Activated naive CD4-positive, alpha-beta T cell treated with anti-CD3 and anti-CD28 coated beads, Interleukin-2, amount 50 U/mL, for 72 hours (primary cell): ENCODE results near the gene GIGYF2. TPM values are rescaled to one million over a fixed set of nuclear protein-coding genes. Genes with fewer than 3 reads are reported as not detected.

Source experiments
- ATAC-seq, 2 donors: fragments of 150-1000 bp; cut with Tn5 transposase; 2 replicates each; pipeline ENCODE4 v1.10.0; 2021; ENCODE audit warnings: mild to moderate bottlenecking in 2 of 2, moderate library complexity in 2 of 2
- DNase-seq, 2 donors: peaks; one replicate each; pipeline ENCODE4 v3.0.0; 2021 to 2022; ENCODE audit warnings: low spot score in 2 of 2
- H3K27ac Mint-ChIP-seq, 2 donors: one replicate each; pipeline ENCODE4 v1.8.0; 2022; ENCODE audit warnings: mild to moderate bottlenecking in 2 of 2, mixed read lengths in 2 of 2
- H3K36me3 Mint-ChIP-seq, 2 donors: one replicate each; pipeline ENCODE4 v1.8.0; 2022; ENCODE audit warnings: mixed read lengths in 2 of 2
- H3K9me3 Mint-ChIP-seq, 2 donors: one replicate each; pipeline ENCODE4 v1.8.0; 2022; ENCODE audit warnings: mixed read lengths in 2 of 2
- total RNA-seq, 2 donors: library from RNA; stranded (reverse); gene quantifications; one replicate each; pipeline ENCODE4 v1.2.3, GENCODE V29; 2022

GIGYF2 gene
- total RNA-seq, 2 donors from 2014 or later: 63.4 to 64.7 TPM

DNA sequence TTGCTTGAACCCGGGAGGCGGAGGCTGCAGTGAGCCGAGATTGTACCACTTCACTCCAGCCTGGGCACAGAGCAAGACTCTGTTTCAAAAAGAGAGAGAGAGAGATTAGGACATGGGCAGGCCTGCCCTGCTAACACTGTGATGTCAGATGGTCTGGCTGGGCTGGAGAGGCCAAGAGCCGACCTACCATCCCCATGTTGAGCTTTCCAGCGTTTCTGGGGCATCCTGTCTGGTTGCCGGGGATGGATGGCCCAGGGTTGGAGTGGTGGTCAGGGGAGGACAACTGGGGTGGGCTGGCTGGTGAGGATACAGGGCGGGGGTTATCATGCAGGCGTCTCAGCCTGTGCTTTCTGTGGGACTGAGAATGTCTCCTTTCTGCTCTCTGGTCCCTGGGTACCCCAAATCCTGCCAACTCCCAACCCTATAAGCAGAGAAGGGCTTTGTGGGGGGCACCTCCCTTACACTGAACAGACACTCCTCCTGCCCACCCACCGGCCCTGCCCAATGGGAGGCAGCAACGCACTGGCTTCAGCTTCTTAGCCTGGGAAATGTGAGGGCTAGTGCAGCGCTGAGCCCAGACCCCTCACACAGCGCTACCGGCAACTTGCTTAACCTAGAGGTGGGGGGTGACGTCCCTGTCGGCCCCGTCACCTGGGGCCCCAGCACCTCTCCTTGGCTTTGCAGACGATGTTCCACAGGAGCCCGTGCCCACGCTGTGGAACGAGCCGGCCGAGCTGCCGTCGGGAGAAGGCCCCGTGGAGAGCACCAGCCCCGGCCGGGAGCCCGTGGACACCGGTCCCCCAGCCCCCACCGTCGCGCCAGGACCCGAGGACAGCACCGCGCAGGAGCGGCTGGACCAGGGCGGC lies 178.4 kb downstream of the GIGYF2 start:
- DNase-seq (no peak), ATAC-seq (peak in 1 of 2 donors; percentile 1)
- Mint-ChIP-seq H3K36me3 (no peaks in the 10 kb centered on the region), H3K27ac (peak overlapping the region in 1 of 2 donors; percentile 65), H3K9me3 (no peaks in the 10 kb centered on the region)

DNA sequence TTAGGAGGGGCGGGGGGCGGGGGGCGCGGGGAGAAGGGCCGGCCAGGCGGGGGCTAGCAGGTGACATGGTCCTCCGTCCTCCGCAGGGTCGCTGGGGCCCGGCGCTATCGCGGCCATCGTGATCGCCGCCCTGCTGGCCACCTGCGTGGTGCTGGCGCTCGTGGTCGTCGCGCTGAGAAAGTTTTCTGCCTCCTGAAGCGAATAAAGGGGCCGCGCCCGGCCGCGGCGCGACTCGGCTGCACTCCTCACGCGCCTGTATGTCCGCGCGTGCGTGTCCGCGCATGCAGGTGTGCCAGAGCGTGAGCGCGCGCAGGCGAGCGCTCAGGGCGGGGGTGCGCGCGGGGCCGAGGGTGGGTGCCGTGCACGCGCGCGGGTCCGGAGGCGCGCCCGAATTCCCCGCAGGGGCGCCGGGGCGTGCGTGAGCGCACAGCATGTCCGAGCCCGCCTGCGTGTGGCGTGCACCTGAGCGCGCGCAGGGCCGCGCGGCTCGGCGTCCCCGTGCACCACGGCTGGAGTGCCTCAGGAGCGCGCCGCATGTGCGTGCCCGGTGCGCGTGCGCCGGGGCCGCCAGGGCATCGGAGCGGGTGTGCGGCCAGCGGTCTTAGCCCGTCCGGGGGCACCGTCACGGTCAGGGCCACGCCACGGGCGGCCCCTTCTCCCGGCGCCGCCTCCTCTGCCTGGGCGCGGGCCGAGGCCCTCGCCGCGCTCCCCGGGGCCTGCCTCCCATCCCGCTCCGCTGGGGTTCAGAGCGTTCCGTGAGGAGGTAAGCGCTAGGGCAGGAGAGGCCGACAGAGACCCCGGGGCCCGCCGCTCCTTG lies 179.2 kb downstream of the GIGYF2 start:
- DNase-seq: peak in 1 of 2 donors; percentile 51
- no peaks in the 10 kb centered on the region for H3K9me3 Mint-ChIP-seq
- ATAC-seq: peak; percentile 59 to 60
- H3K36me3 Mint-ChIP-seq: no peaks in the 10 kb centered on the region
- no peak overlapping the region for H3K27ac Mint-ChIP-seq

DNA sequence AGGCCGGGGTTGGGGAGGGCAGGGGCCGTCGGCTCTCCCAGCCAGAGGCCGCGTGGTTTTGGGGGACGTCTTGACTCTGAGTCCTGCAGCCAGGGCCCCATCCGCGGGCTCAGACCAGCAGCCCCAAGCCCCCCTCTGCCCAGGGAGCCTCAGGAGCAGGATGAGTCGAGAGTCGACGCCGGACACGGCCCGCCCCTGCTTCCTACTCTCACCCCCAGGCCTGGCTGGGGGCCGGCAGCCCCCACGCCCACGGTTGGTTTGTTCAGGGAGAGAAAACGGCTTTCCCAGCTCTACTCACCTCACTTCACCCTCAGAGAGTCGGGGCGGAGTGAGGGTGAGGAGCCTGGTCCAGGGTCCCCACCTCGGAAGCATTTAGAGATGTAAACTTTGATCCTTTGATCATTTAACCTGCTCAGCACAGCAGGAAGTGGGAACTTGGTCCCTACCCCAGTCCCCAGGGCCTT lies 179.9 kb downstream of the GIGYF2 start:
- H3K9me3 Mint-ChIP-seq: no peaks in the 10 kb centered on the region
- H3K27ac Mint-ChIP-seq: no peak overlapping the region
- no peak for ATAC-seq
- DNase-seq: no peak
- no peaks in the 10 kb centered on the region for H3K36me3 Mint-ChIP-seq

DNA sequence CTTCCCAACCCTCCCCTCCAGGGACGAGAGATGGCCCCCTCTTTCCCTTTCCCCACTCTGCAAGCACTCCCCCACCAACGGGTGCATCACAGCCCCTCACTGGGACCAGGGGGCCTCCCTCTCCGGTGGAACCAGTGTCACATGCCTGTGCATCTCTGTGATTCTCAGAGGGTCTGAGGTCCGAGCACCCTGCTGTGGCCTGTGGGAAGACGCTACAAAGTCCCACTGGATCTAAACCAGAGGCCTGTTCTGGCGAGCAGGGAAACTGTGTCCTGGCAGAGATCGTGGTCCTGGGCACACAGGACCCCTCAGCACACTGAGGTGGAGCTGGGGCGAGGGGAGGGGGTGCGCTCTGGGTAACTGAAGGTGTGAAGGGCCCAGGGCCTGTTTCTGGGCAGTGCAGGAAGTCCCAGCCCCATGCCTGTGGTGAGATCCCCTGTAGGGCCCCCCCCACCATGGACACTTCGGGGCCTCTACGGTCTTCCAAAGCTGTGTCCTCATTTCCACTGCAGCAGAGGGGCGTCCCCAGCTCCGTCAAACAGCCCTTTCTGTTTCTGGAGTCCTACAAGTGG lies 180.9 kb downstream of the GIGYF2 start:
- DNase-seq (no peak), ATAC-seq (no peak)
- Mint-ChIP-seq H3K9me3 (no peaks in the 10 kb centered on the region), H3K27ac (no peak overlapping the region), H3K36me3 (no peaks in the 10 kb centered on the region)

DNA sequence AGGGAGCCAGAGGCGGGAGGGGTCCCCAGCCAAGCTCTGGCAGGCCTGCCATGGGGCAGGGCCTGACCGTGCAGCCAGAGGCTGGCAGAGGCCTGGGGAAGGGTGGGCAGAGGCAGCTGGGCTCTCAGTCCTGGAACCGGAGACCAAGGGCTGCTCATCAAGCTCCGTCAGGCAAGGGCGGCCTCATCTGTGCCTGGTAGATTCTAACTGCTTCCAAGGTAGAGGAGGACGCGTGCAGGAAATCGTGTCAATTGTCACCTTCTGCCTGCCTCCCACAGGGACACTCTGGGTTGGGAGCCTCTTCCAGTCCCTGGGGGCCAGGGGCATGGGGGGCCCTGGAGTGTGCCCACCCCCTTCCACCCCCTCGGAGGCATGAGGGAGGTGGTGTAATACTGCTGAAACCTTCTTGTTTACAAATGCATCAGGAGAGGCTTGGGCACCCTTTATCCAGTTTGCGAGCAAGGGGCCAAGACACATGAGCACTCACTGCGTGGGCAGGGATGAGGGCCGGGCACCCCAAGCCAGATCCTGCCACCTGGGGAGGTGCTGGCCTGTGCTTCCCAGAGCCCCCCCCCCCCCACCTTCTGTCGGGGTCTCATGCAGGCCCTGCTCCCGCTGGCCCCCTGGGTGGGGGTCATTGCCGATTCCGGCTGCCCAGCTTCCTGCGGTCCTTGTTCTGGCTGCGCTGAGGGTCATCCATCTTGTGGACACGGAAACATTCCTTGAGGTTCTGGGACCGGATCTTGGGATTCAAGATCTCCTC lies 181.9 kb downstream of the GIGYF2 start:
- no peak overlapping the region for H3K27ac Mint-ChIP-seq

DNA sequence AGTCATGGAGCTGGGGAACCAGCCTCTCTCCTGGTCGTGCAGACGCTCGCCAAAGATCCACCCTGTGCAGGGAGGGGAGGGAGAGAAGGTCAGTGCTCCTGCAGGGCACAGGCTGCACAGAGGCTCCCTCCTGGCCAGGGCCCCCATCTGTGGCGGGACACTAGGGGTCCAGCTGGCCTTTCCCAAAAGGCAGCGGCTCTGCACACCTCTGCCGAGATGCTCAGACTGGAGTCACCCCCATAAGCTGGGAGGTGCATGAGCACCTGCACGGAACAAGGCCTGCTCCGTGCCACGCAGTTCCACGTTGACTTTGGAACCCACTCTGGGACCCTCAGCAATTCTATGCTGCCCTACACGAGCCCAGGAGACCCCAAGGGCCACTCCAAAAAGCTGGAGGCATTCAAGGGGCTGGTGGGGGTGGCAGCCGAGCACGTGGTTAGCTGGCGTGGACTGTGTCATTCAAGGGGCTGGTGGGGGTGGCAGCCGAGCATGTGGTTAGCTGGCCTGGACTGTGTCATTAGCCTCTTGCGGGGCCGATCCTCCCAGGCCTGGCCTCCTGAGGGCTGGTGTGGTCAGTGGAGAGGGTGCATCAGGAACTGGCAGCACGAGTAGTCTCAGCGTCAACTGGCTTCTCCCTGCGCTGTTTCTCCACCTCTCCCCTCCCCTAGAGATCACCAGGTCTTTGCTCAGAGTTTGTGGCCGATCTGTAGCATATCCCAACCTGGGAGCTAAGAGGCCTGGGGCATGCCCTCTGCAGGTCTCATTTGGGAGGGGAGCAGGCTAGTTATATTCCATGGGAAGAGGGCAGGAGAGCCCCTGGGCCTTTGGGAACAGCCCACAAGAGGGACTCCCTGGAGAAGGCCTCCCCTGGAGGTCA lies 182.7 kb downstream of the GIGYF2 start:
- no peaks in the 10 kb centered on the region for H3K9me3 Mint-ChIP-seq
- DNase-seq (no peak), ATAC-seq (no peak)
- H3K27ac Mint-ChIP-seq: peak overlapping the region in 1 of 2 donors; percentile 1
- no peaks in the 10 kb centered on the region for H3K36me3 Mint-ChIP-seq

More for the DNA sequence above, 181.9 kb downstream of the GIGYF2 start:
- H3K36me3 Mint-ChIP-seq: no peaks in the 10 kb centered on the region
- ATAC-seq (no peak), DNase-seq (no peak)
- no peaks in the 10 kb centered on the region for H3K9me3 Mint-ChIP-seq

DNA sequence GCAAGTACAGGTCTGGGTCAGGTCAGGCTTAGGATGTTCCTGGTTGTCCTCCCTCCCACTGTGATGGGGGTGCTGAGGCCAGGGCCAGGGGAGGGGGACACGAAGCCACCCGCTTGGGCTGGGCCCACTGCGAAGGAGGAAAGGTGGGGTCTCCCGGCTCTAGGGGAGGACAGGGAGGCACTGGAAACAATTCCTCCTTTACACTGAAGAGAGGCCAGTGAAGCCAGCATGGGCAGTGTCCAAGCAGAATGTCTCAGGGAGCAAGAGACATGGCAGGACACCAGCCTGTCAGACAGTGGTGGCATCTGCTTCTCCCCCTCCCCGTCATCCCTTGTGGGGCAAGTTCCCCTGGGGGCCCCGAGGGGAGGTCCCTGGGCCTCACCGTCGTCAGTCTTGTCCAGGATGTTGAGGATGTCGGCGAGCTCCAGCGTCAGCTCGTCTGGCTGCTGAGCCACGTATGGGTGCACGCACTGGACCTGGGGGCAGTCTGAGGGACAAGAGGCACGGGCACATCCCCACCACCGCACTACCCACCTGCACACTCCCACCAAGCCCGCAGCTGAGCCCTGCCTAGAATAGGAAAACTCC lies 183.7 kb downstream of the GIGYF2 start:
- Mint-ChIP-seq H3K36me3 (no peaks in the 10 kb centered on the region), H3K9me3 (no peaks in the 10 kb centered on the region), H3K27ac (no peak overlapping the region)
- no peak for ATAC-seq
- no peak for DNase-seq

DNA sequence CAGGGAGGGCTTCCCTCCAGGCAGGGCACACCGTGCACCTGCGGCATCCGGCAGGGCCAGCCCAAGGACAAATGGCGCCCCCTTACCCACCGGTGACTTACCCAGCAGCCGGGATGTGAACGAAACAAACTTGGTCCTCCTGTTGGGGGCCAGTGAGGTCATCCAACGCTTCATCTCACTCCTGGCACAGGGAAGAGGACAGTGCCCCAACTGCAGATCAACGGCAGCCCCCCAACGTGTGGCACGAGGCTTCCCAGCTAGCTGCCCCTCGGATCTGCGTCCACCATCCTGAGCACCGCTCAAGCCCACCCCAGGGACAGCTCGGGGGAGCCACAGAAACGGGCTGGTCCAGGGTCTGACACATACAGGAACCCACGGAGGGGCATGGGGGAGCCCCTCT lies 185.0 kb downstream of the GIGYF2 start:
- no peak for DNase-seq
- no peaks in the 10 kb centered on the region for H3K9me3 Mint-ChIP-seq
- no peaks in the 10 kb centered on the region for H3K36me3 Mint-ChIP-seq
- H3K27ac Mint-ChIP-seq: no peak overlapping the region
- no peak for ATAC-seq

DNA sequence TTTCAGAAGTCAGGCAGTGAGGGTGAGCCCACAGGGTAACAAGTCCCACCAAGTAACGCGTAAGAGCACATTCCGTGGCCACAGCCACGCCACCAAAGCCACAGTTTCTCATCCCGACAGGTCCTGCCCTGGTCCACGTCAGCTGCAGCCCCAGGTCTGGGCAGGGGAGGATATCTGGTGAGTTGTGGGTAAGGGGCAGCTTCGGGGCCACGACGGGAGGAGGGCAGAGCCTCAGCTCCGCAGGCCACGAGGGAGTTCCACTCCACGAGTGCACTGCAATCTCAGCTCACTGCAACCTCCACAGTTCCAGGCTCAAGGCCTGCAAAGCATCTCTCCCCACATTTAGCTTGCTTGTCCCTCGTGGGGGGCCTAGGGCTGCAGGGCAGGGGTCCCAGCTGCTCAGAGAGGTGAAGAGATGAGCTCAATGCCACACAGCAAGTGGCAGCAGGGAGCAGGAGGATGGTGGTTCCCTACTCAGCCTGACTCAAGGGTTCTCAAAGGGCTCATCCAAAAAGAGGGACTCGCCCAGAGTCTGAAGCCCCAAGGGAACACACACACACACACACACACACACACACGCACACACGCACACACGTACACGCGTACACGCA lies 185.5 kb downstream of the GIGYF2 start:
- Mint-ChIP-seq H3K27ac (no peak overlapping the region), H3K9me3 (no peaks in the 10 kb centered on the region), H3K36me3 (no peaks in the 10 kb centered on the region)
- ATAC-seq: no peak
- DNase-seq: no peak

DNA sequence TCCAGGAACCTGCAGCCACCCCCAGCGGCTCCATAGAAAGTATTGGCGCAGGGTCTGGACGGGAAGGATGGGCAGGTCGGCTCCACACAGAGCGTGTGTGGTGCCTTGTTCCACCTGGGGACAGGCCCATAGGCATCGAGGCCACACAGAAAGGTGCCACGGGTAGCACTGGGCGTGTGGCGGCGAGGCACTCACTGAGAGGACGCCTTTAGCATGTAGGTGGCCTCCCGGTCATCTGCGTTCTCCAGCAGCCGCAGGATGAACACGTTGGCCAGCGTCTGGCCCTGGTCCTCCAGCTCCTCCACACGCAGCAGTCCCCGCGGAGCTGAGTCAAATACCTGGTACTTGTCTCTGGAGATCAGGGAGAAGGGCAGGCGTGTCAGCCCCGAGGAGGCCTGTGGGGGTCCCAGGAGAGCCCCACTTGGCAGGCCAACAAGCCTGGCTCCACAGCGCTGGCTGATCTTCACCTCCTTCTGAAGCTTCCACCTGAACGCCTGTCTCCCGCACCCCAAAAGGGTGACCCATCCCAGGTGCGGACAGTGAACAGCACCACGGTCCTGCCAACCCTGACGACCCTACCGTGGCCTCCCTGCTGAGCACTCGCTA lies 186.1 kb downstream of the GIGYF2 start:
- no peaks in the 10 kb centered on the region for H3K36me3 Mint-ChIP-seq
- no peak for DNase-seq
- ATAC-seq: no peak
- H3K9me3 Mint-ChIP-seq: peaks cover 0 to 3% of the 10 kb centered on the region in 2 donors
- H3K27ac Mint-ChIP-seq: no peak overlapping the region

DNA sequence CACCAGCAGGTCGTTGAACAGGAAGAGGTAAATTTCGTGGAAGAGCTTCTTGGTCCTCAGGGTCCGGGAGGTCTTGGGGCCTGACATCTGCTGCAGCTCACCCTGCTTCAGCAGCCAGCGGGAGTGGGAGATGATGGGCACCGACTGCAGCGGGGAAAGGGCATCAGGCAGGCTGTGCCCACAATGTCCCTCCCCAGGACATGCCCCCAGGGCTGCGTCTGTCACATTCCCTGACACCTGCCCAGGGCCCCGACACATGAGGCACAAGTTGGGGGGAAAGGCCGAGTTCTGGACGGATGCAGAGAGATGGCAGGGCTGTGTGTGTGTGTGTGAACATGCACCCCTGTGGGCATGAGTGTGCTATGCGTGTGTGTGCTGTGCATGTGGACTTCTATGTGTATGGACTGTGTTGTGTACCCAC lies 186.9 kb downstream of the GIGYF2 start:
- DNase-seq (no peak), ATAC-seq (no peak)
- Mint-ChIP-seq H3K36me3 (no peaks in the 10 kb centered on the region), H3K9me3 (peaks cover 0 to 3% of the 10 kb centered on the region in 2 donors), H3K27ac (no peak overlapping the region)

DNA sequence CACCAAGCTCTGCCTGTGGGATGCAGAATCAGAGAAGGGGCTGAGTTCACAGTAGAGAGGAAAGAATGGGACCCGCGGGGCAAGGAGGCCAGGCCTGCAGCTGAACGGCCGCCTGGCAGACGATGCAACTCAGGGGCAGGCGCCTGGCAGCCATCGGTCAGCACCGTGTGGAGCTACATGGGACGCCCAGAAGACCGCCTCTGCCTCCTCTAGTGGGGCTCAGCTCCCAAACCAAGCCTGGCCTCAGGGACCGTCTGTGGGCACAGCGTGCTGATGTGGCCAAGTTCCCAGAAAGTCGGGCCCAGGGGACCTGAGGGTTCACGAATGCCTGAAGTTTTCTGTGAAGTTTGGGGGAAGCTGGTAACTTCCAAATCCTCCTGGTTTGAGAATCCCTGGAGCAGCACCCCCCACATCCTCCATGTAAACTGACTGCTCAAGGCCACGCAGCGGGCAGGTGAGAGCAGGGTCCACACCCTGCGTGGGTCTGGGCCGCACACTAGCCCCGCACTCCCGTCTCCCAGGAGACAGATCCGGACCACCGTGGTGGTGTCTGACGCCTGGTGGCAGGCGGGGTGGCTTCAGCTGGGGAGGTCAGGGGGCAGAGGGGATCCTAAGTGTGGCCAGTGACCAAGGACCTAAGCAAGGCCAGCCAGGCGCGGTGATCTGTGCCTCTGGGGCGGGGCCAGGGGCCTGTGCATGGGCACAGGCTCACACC lies 187.6 kb downstream of the GIGYF2 start:
- Mint-ChIP-seq H3K36me3 (no peaks in the 10 kb centered on the region), H3K9me3 (peaks cover 0 to 3% of the 10 kb centered on the region in 2 donors), H3K27ac (no peak overlapping the region)
- ATAC-seq (no peak), DNase-seq (no peak)

DNA sequence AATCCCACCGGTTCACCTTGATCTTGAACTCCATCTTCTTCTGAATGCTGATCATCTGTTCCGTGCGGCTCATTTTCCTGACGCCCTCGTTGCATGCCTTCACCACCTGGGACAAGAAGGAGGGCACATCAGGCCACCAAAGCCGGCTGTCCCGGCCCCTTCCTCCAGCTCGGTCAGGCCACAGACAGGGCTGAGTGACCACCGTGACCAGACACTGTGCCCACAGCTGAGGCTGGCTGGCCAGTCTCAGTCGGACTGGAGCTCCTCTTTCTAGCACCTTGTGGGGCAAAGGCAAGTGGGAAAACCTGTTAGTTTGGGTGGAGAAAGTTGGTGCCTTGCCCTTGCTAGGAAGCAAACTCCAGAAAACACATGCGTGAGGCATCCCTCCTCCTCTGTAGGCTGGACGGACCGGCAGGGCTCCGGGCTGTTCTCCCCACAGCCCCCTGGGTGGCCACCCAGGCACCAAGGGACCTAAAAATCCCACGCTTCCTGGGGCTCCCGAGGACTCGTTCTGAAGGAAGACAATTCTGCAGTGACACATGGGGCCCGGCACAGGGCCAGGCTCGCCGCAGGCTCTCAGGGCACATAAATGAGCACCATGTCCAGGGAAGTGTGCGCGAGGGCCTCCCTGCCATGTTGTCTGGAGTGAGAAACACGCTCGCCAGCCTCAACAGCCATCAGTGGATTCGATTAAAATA lies 188.3 kb downstream of the GIGYF2 start:
- no peak for ATAC-seq
- H3K36me3 Mint-ChIP-seq: no peaks in the 10 kb centered on the region
- DNase-seq: no peak
- H3K9me3 Mint-ChIP-seq: peaks cover 0 to 3% of the 10 kb centered on the region in 2 donors
- H3K27ac Mint-ChIP-seq: no peak overlapping the region

DNA sequence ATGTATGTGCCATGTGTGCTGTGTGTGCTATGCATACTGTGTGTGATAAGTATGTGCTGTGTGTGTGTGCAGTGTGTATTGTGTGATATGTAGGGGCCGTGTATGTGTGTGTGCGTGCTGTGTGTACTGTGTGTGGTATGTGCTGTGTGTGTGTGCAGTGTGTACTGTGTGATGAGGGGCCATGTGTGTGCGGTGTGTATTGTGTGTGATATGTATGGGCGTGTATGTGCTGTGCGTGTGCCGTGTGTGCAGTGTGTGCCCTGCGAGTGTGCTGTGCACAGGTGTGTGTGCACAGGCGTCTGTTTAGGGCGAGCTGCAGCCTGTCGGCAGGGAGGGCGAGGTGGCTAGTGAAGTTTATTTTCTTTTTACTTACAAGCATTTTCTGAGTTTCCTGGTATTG lies 189.0 kb downstream of the GIGYF2 start:
- ATAC-seq (no peak), DNase-seq (no peak)
- Mint-ChIP-seq H3K36me3 (no peaks in the 10 kb centered on the region), H3K9me3 (peaks cover 0 to 3% of the 10 kb centered on the region in 2 donors), H3K27ac (no peak overlapping the region)
